GM19240 (cell line): ENCODE measurements around the gene CDH20.
A peak's percentile ranks its signal among the peaks of the same experiment; 100 is the strongest.

Experiments used
- DNase-seq: peaks from one replicate; pipeline ENCODE4 v3.0.0; 2011; ENCODE audit warnings: low spot score; ENCODE audit not compliant: insufficient read length

The CDH20 gene

DNA sequence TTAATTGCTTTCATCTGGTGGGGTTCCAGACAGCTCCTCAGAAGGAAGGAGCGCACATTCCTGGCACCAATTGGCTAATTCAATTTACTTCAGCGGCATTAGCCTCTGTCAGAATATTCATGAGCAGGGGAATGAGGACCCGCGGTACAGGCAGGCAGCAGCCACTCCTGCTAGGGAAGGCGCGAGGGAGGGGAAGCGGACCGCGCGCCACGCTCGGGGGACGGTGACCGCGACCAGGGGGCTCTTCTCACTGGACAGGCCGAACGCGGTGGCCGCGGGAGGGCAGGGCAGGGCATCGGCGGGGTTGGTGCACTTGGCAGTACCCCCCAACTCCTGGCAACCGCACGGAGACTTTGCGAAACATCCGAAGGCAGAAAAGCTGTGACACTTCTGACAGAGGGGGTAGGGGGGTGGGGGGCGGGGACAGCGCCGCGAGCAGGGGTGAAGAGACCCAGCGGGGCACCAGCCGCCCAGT is at the start of gene CDH20:
CDH20 (plus strand) TSS at position 160 of the 475 bp plus-strand sequence.
- no peak for DNase-seq

DNA sequence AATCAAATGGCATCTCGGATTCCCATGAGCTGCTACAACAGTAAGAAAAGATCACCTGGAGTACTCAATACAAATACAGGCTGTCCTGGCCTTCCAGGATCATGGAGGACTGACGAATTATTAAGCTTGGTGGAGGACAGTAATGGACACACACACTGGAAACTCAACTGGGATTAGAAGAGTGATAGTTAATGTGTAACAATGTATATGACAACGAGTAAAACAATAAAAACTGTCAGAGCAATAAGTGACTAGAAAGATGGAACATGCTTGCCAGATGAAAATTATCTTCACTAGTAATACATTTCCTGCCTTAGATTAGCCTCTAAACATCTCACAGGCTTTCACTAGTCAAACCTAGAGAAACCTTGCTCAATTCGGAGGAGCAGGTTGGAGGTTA is 49.2 kb upstream of the CDH20 start:
- no peak for DNase-seq

DNA sequence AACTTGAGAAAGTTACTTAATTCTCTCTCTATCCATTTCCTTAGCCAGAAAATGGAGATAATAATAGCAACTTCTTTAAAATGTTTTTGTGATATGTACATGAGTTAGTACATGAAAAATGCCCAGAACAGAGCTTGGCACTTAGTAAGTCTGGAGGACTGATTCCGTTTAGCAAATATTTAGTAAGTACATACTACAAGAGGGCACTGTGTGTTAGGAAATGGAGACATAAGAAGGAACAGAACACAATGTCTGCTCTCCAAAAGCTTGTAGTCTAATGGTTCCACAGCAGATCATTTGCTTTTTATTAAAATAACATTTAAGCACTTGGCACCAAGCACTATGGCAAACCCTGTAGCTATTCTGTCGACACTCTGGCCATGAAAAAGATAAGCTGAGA is 47.5 kb upstream of the CDH20 start:
- no peak for DNase-seq

DNA sequence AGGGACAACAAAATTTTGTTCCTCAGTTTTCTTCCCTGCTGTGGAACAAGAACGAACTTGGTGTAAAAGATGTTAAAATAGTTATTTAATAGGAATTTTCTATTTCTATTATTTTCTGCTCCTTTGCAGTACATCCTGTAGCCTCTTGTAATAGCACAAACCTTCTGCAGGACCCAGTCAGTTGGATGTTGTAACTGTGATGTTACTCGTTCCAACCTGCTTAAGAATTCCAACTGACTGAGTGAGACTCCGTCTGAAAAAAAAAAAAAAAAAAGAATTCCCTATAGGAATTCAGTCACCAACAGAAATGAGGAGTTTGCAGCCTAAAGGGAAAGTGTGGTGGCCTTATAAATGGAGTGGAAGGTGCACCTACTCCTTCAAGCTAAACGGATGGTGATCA is 46.4 kb upstream of the CDH20 start:
- no peak for DNase-seq

DNA sequence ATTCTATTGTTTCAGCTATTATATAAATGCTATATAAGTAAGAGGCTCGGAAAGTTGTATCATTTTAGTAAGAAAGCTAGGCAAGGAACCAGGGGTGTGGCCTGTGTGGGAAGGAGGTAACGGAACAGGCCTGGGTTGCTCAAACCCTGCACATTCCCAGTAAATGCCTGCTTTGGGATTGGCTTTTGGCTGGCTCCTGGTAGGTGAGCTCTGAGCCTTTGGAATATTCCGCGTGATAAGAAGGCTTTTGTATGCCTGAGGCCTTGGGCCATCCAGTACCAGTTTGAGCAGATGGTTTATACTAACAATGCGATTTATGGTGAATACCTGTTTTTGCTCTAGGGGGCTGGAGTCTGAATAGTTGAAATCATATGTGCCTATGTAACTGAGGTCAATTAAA is 42.6 kb upstream of the CDH20 start:
- DNase-seq = no peak

DNA sequence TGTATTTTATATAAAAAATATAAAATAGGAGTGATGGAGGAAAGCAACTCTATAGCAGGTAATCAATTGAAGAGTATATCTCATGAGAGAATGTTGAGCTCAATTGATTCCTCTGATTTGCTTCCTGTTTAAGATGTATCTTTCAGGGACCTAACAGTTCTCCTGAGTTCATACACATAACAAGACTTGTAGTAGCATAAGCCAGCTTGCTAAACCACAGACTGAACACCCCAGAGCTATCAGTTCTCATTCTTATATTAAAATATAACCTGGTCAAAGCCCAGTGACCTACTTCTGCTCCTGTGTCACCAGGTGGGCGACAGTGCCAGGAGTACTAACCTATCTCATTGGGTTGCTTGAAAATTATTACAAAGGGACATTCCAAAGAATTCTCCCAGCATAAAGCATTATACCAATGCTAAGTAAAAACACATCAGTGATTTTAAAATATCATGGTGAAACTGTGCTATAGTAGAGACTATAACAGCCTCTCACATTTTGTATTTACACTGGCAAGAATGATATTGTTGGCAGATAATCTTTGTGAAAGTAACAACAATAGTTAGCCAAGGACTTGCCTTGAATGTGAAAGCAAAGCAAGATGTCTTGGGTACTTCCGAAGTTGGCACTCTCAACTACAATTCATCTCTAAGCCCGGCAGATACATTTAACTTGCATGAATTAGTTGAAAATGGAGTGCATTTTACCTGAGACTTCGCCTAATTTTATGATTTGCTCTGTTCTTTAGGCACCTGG is 40.8 kb upstream of the CDH20 start:
- no peak for DNase-seq

DNA sequence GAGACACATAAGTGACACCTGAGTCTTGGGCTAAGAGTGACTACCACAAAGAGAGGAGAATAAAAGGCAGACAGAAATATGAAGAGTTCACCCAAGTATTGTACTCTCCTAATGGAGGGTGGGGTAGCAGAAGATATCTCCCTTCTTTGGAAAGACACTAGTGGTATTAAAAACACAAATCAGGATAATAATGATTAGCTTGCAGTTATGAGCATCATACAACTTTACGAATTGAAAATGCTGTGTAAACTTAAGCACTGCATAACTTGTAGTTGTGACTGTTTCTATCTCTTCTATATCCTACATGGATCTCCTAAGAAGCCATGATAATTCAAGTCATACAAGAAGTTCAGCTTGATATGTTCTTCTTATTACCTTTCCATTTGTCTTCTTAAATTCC is 38.1 kb upstream of the CDH20 start:
- DNase-seq = no peak

DNA sequence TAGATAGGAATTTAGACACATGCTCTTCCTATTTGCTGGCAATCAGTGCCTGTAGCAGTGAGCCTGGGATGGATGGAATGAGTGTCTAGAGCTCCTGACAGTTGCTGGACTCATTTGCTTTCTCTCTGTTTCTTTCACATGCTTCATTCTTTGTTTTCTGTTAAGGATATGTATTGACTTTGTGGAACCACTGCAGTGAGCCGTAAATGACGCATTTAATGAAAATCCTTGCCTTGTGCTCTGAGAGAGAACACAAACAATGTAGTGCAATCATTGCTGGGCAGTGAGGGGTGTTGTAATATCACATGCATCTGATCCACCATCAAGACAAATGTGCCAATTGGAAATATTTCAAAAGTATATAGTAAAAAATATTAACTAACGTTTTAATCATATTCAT is 25.2 kb upstream of the CDH20 start:
- no peak for DNase-seq

DNA sequence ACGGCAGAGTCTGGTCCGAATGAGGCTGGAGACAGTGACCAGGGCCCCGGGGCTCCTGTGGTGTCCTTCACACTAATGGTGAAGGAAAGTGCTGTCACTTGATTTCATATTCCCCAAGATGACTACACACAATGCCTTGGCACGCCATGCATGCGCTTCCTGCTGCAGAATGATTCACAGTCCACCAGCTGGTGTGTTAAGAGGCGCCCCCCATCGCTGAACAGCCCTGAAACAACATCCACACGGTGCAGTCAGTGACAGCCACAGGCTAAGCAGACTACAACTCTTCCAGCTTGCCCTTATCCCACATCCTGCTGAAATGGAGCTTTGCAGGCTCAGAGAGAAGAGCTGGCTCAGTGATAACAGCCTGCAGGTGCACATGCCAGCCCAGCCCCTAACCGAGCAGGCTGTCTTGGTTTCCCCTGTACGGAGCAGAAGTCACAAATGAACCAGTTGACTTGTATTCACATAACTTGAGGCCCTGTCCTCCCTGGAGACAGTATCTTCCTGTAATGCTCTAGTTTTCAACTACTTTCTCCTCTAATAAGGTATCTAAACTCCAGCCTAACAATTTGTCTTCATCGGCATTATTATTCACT is 24.3 kb upstream of the CDH20 start:
- no peak for DNase-seq

DNA sequence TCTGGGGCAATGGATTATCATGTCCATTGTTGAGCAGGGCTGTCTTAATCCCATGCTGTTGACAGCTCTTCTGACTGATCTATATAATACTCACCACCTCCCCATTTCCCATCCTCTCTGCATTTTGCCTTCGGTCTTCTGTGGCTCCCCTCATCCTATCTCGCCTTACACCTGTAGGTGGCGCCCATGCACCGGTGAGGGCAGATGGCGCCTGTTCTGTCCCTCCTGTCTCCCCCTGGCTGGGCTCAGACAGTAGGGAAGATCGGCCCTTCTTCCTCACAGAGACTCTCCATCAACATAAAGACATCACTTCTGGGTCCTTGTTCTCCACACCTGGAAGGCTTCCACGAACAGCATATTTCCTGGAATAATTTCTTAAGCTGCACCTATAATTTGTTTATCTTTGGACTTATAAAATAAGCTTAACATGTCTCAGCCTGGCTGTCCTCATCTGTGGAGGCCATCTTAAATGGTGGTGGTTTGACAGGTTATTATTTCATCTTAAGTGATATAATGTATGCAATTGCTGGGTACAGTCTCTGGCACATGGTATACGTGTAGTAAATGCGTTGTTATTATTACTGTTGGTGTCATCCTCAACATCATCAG is 10.9 kb upstream of the CDH20 start:
- DNase-seq = peak; percentile 58

DNA sequence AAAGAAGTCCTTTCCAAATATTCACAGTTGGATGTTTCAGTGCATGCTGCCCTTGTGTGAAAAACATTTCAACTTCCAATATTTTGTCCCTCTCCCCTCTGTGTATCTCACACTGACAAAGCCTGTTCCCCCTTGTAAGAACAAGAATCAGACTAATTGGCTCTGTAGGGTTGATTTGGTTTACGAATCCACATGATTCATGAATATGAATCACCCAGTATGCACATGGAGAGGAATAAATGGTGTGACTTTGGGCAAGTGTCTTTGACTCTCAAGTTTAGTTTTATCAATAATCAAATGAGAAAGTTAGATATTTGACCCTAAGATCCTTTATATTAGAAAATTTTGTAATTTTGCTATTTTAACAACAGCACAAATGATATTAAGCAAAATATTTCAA is 9.3 kb upstream of the CDH20 start:
- no peak for DNase-seq

DNA sequence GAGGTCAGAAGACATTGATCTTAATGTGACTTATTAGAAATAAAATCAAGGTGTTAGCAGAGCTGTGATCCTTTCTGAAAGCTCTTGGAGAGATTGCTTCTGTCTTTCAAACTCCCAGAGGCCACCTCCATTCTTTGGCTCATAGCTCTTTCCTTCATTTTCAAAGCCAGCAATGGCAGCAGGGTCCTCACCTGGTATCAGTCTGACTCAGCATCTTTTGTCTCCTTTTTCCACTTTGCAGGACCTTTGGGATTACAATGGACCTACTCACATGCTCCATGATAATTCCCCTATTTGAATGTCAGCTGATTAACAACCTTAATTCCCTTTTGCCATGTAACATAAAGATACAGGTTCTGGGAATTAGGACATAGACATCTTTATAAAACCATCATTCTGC is 6.8 kb upstream of the CDH20 start:
- no peak for DNase-seq

DNA sequence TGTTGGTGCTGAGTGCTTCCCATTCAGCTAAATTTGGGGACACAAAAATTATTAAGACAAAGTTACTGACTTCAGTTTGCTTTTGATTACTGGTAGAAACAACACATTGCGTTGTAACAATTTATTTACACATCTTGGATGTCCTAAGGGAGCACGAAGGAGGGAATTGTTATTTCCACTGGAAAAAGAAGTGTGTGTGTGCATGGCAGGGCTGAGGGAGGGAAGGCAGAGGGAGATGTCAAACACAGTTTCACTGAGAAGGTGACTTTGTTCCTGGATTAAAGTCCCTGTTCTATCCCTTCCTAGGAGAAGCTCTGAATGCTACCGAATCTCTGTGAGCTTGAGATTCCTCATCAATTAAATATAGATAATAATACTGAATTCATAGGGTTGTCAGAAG is 3.8 kb upstream of the CDH20 start:
- DNase-seq = no peak

DNA sequence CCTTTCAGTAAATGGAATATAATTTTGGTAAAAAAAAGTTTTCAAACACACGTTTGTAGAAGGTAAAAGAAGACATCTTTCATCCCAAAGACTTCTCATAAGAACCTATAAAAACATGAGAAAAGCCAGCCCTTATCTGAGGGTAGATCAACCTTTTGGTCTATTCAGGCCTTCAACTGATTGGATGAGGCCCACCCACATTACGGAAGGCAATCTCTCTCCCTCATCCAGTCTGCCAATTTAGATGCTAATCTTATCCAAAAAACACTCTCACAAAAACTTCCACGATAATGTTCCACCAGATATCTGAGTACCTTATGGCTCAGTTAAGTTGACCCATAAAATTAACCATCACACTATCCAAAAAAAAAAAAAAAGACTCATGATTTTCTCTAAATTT is 2.2 kb upstream of the CDH20 start:
- no peak for DNase-seq

DNA sequence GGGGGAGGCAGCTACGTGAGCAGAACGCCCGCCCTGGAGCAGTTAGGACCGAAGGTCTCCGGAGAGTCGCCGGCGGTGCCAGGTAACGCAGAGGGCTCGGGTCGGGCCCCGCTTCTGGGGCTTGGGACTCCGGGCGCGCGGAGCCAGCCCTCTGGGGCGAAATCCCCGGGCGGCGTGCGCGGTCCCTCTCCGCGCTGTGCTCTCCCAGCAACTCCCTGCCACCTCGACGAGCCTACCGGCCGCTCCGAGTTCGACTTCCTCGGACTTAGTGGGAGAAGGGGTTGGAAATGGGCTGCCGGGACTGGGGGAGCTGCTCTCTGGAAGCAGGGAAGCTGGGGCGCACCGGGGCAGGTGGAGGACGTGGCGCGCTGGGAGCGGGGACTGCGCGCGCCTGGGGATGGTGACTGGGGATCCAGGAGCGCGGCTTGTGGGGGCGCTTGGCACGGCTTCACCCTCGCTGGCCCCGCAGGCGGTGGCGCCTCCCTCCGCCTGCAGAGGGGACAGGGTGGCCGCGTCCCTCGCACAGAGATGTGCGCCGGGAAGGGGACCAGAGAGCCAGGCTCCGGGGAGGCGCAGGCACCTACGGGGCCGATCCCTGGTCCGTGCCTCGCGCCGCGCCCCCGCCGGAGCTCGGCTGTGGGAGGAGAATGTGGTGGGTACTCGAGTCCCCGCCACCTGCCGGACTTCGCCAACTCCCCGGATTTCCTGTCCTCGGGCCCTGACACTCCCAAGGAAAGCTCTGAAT is 688 bp downstream of the CDH20 start:
- DNase-seq = no peak

DNA sequence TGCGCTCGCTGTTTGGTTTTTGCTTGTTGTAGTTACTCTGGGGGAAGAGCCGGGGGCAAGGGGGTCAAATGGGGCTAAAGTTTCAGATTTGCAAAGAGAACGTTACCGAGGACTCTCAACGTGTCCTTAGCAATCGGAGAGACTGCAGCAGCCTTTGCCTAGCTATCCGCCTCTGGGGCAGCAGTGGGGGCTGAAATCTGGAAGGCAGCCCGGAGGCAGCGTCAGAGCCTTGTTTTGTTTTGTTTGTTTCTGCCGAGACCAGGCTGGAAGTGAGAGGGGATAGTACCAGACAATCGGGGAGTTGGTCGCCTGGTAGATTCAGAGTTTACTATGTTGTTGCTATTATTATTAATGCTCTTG is 1.2 kb downstream of the CDH20 start:
- DNase-seq = no peak

DNA sequence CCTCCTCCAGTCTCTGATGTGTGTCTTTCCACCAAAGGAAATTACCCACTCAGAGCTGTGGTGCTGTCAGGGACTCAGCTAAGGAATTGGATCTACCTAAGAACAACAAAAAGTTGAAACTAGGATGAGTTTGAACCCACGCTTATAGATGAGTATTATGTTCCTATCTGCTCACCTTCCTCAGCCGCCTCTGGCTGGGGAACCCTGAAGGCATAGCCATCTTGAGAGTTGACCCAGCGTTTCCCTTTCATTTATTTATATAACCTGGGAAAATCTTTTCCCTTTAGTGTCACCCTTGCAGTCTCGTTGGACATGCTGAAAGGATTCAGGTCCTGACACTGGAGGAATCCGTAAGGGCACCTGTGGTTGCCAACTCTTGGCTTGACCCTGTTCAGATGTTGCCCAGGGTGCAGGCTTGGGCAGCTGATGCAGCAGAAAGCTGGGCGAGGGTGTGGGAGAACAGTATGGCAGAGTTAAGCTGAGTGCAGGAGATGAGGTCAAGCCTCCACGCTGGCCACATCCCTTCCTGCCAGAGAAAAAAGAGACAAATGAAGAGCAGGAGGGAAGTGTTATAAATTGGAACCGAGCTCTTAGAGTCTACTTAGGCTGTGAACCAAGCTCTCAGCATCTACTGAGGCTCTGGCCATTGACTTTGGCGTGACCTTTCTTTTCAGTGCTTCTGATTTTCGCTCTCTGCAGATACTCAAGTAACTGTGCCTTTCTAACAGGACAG is 1.9 kb downstream of the CDH20 start:
- DNase-seq = no peak

DNA sequence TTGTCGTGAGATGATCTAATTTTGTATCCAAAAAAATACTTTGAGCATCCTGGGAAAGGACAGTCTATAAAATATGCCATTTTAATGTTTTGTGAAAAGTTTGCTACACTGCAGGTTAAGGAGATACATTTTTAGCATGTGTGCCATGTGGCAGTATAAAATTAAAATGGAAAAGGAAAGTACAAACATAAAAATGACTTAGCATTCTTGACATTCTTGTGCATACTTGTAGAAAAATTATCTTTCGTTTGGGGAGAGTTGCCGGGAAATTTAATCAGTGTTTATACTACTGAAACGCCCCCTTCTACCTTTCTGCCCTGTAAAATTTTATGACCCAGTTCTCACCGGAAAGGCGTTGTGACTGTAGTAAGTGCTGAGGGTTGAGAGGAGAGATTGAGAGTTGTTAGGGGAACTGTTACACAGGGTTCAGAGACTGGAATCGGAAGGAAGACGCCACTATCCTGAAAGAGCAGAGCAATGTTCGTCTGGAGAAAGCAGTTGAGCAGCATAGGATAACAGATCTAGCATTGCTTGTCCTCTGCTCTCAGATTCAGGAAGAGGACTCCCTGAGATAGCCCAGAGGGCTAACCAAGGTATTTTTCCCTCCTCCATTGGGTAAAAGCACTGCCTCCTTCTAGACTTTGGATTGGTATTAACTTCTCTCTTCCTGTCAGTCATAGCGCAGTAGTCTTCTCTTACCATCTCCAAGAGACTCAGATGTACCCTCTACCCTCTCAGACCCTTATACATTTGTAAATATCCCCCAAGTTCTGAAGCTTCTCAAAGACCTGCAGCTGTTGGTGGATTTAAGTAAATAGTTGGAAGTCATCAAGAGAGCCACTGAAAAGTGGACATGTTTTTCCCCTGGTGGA is 2.7 kb downstream of the CDH20 start:
- DNase-seq = no peak

DNA sequence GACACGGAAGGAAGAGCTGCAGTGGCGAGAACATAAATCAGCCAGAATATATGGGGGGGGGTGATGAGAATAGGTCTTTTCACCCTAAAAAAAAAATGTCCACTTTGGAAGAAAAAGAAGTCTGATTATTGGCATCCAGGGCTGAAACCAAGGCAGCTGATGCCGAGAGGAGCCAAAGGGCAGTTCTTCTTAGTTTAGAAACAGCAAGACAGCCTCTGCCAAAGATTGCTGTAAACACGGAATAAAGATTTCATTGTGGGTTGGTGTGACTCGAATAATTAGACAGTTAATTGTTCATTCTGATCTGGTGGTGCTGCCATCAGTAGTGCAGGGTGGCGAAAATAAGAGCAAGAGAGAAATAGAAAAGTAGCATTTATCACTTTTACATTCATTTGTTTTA is 3.5 kb downstream of the CDH20 start:
- no peak for DNase-seq

DNA sequence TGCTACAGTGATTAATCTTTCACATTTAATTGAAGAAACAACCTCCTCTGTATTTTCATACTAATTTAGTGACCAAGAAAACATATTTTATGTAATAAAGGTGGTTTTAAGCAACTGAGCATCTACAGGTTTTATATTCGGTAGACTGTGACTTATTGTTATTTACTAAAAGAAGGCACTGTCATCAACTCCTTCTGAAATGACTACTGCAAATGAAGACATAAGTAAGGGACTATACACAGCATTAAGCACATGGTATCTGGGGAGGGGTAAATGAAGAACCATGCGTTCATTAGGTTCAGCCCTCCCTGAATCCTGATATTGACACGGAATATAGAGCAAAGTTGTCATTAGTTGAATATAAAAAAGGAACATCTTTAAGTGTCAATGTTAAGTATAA is 4.3 kb downstream of the CDH20 start:
- no peak for DNase-seq

DNA sequence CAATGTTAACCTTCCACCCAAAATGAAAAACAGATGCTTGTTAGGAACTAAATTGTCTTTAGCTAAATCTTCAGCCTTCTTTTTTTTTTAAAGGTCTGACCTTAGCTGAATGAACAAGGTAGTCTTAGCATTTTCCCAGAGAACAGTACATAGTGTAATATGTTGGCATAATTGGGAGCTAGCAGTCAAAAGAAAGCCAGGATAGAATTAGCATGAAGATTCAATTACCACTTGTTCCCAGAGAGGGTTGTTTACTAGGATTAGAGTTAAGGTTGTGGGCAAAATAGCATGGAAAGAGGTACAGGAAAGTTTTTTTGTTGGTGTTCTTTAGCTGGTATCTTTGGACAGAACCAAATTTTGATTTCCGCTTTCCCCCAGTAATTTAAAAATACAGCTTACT is 6.9 kb downstream of the CDH20 start:
- no peak for DNase-seq
